Measurements from ENCODE around the gene PDE10A. TPM values are rescaled to one million over a fixed set of nuclear protein-coding genes. Genes with fewer than 3 reads are reported as not detected.

PDE10A gene
- total and polyA plus RNA-seq, 2 of the 8 experiments (the other 6 are each of a cell fraction or from before 2014, with no cell fraction given): 1.1 to 2.4 TPM

DNA sequence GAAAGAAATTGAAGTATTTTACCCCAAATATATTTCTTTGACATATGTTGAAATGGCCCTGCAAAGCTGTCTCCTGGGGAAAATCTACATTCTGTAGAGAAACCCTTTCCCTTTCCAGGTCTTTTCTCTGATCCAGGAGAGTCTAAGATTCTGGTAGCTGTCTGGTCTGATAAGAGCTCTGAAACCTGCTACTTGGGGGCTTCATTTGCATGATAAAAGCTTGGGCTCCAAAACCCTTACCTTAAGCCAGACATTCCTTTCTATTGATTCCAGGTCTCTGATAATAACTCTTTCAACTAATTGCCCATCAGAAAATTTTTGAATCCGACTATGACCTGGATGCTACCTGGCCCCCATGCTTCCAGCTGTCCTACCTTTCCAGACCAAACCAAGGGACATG lies 184.5 kb downstream of the PDE10A start:
- Histone ChIP-seq H3K36me3 (ENCODE audit: control insufficient read depth in 2 of 4, insufficient read depth in 4 of 4, low read length in 3 of 4) (no peaks in the 10 kb centered on the region), H3K23me2 (ENCODE audit: low read depth, low read length) (no peaks in the 10 kb centered on the region; the same call in 1 of the 2 replicates), H4K20me1 (replicated peaks in 1 of 2; ENCODE audit: control insufficient read depth in 1 of 2, insufficient read depth in 2 of 2, low read length in 2 of 2) (no peaks in the 10 kb centered on the region), H3K4me2 (ENCODE audit: insufficient read depth in 1 of 2, low read depth in 2 of 2, low read length in 2 of 2) (no peak overlapping the region), H2AFZ (ENCODE audit: low read length) (no peak overlapping the region), H2BK120ac (replicated peaks; ENCODE audit: low read depth, low read length) (no peak overlapping the region), H3K79me1 (ENCODE audit: low read depth, low read length) (no peaks in the 10 kb centered on the region), H2AK5ac (ENCODE audit: low read depth, low read length) (no peak overlapping the region), H3K79me2 (ENCODE audit: control insufficient read depth in 1 of 2, insufficient read depth in 2 of 2, low read length in 2 of 2) (no peaks in the 10 kb centered on the region), H3K4me1 (replicated peaks in 1 of 4; ENCODE audit: control insufficient read depth in 3 of 4, insufficient read depth in 4 of 4, low read length in 3 of 4) (peaks cover 0 to 4% (median 1%) of the 10 kb centered on the region in 4 experiments; a peak in 2 of 7 replicates), H2BK15ac (ENCODE audit: low read length) (no peak overlapping the region), H3K4ac (replicated peaks; ENCODE audit: insufficient read length, low read depth, low read length) (no peak overlapping the region), H3K14ac (ENCODE audit: insufficient read length) (no peak overlapping the region), H2BK5ac (ENCODE audit: low read depth, low read length) (no peak overlapping the region), H3K18ac (ENCODE audit: extremely low read depth, low read length) (no peak overlapping the region), H4K8ac (ENCODE audit: extremely low read depth, insufficient read depth, low read length) (no peak overlapping the region), H3K27me3 (replicated peaks in 1 of 4; ENCODE audit: control insufficient read depth in 3 of 4, extremely low read depth in 1 of 4, insufficient read depth in 3 of 4, low read length in 3 of 4) (no peaks in the 10 kb centered on the region), H3K56ac (replicated peaks; ENCODE audit: insufficient read length, low read depth, low read length) (no peak overlapping the region), H3K9me3 (ENCODE audit: insufficient read depth in 2 of 2, low read depth in 1 of 2, low read length in 1 of 2) (no peaks in the 10 kb centered on the region), H3K23ac (ENCODE audit: insufficient read length) (no peak overlapping the region), H3K9ac (replicated peaks in 1 of 4; ENCODE audit: extremely low read depth in 1 of 4, low read depth in 3 of 4, low read length in 3 of 4) (no peak overlapping the region), H4K91ac (replicated peaks; ENCODE audit: insufficient read length, low read length) (no peak overlapping the region), H2BK20ac (ENCODE audit: low read length) (no peak overlapping the region), H3K27ac (ENCODE audit: low read depth, low read length) (no peak overlapping the region), H4K5ac (ENCODE audit: insufficient read length, low read depth, low read length) (no peak overlapping the region), H3K4me3 (ENCODE audit: extremely low read depth in 1 of 4, insufficient read depth in 2 of 4, low read depth in 3 of 4, low read length in 4 of 4) (no peak overlapping the region), H2BK12ac (ENCODE audit: low read depth, low read length) (no peak overlapping the region)
- DNase-seq (ENCODE audit: low read depth in 1 of 2, low spot score in 2 of 2) (no peak), FAIRE-seq (no peak)
- POLR2A ChIA-PET (ENCODE audit: partially characterized antibody): no interaction called here
- 73% methylated on average over 1 of the region's 1 CpG; no CpG with 5 or more reads in 1 of the 2 experiments for WGBS, 2 experiments (ENCODE audit: extremely low coverage in 1 of 2, insufficient coverage in 1 of 2, insufficient read length in 1 of 2, insufficient replicate concordance in 2 of 2, low coverage in 1 of 2, low lambda C conversion rate in 2 of 2, missing lambda C conversion rate in 1 of 2)
- CTCF ChIA-PET (ENCODE audit: partially characterized antibody): interaction anchor here (0.8 to 1.6 kb wide), 2 partner anchors 31 to 38 kb away, joined by 3 read pairs; no protein-coding TSS in a partner anchor
- TF ChIP-seq RXRA (IDR thresholded peaks at IDR 0.05; ENCODE audit: insufficient read depth, low read depth, low read length): no peak
- TF ChIP-seq ZNF274 (IDR thresholded peaks at IDR 0.05; ENCODE audit: borderline replicate concordance, extremely low read depth, low read length): no peak
- TF ChIP-seq, protein P1, sequence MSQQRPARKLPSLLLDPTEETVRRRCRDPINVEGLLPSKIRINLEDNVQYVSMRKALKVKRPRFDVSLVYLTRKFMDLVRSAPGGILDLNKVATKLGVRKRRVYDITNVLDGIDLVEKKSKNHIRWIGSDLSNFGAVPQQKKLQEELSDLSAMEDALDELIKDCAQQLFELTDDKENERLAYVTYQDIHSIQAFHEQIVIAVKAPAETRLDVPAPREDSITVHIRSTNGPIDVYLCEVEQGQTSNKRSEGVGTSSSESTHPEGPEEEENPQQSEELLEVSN (IDR thresholded peaks at IDR 0.05): no peak
- no peak for TF ChIP-seq EP300 (IDR thresholded peaks at IDR 0.05; ENCODE audit: borderline replicate concordance in 1 of 2, low read depth in 2 of 2, low read length in 2 of 2)
- no peak for TF ChIP-seq SIX5 (IDR thresholded peaks at IDR 0.05; ENCODE audit: low read depth, low read length)
- TF ChIP-seq KDM5A (IDR thresholded peaks at IDR 0.05; ENCODE audit: low read length): no peak
- TF ChIP-seq TAF1 (IDR thresholded peaks at IDR 0.05; ENCODE audit: low read depth, low read length): no peak
- no peak for TF ChIP-seq RAD21 (IDR thresholded peaks at IDR 0.05 in 1 of 2, conservative IDR thresholded peaks at IDR 0.05 in 1 of 2; ENCODE audit: low read depth in 2 of 2, low read length in 2 of 2)
- no peak for TF ChIP-seq FOSL1 (IDR thresholded peaks at IDR 0.05; ENCODE audit: insufficient read depth, low read depth, low read length)
- no peak for TF ChIP-seq BACH1 (IDR thresholded peaks at IDR 0.05; ENCODE audit: low read length)
- TF ChIP-seq GABPA (IDR thresholded peaks at IDR 0.05; ENCODE audit: borderline replicate concordance, insufficient read depth, low read length): no peak
- no peak for TF ChIP-seq SUZ12 (IDR thresholded peaks at IDR 0.05; ENCODE audit: low read length)
- no peak for TF ChIP-seq SP1 (IDR thresholded peaks at IDR 0.05; ENCODE audit: low read depth, low read length)
- TF ChIP-seq KDM4A (IDR thresholded peaks at IDR 0.05; ENCODE audit: low read depth, low read length, severe bottlenecking): no peak
